ENCODE data around the gene TMEM178B.

- TF ChIP-seq POLR2A (IDR thresholded peaks at IDR 0.05; ENCODE audit: low read depth): no peak
- no peak for TF ChIP-seq CTCF (IDR thresholded peaks at IDR 0.05)
- no peak for TF ChIP-seq POLR2AphosphoS5 (IDR thresholded peaks at IDR 0.05)
- no peak for TF ChIP-seq EP300 (IDR thresholded peaks at IDR 0.05)
Observed at GRCh38 chr7:141406347-141406746, 332.5 kb downstream of the TMEM178B start.

Data from esophagus muscularis mucosa (tissue), 4 donors.